ENCODE data around the gene AKT2. TPM values are rescaled to one million over a fixed set of nuclear protein-coding genes. Genes with fewer than 3 reads are reported as not detected.

AKT2 gene
- total RNA-seq, 1 experiment from 2014 or later, result 80.6 TPM

- Histone ChIP-seq H3K27ac (ENCODE audit: low read length) (no peak overlapping the region), H3K9me2 (replicated peaks; ENCODE audit: low read length) (no peaks in the 10 kb centered on the region), H2AFZ (ENCODE audit: low read length) (no peak overlapping the region), H3K79me2 (ENCODE audit: low read length) (no peaks in the 10 kb centered on the region), H3K27me3 (ENCODE audit: low read length) (no peaks in the 10 kb centered on the region), H4K20me1 (ENCODE audit: low read length) (no peaks in the 10 kb centered on the region), H3K4me1 (ENCODE audit: insufficient read depth, low read length) (no peaks in the 10 kb centered on the region), H3F3A (ENCODE audit: low read length, unreplicated experiment) (no peaks in the 10 kb centered on the region), H3K9me3 (ENCODE audit: low read length) (no peaks in the 10 kb centered on the region), H3K36me3 (ENCODE audit: low read depth, low read length) (peaks cover 3% of the 10 kb centered on the region; the same call in 1 of the 2 replicates), H3K4me2 (ENCODE audit: low read length) (no peak overlapping the region), H3K4me3 (ENCODE audit: low read length) (no peak overlapping the region), H3K9ac (ENCODE audit: low read length) (no peak overlapping the region)
- ChIA-PET CTCF (no interaction called here), POLR2A (ENCODE audit: unreplicated experiment) (no interaction called here)
- intact Hi-C loops (cut with micrococcal nuclease), result no loop called here
- no peak for DNase-seq
- no peak for ATAC-seq
- TF ChIP-seq EZH2 (IDR thresholded peaks at IDR 0.05; ENCODE audit: low read length, unreplicated experiment) (no peak), EZH2phosphoT487 (IDR thresholded peaks at IDR 0.05; ENCODE audit: borderline replicate concordance, low read length) (no peak), CTCF (conservative IDR thresholded peaks at IDR 0.05; ENCODE audit: low read depth, low read length) (no peak)
- BruUV-seq (replicated peaks), result no TSS peak
Measured at GRCh38 chr19:40331052-40331451, 45.9 kb upstream of the AKT2 start.

GRCh38 chr19:40326201-40326600, 41.1 kb upstream of the AKT2 start:
- Histone ChIP-seq H3F3A (ENCODE audit: low read length, unreplicated experiment) (no peaks in the 10 kb centered on the region), H3K9me2 (replicated peaks; ENCODE audit: low read length) (no peaks in the 10 kb centered on the region), H3K9ac (ENCODE audit: low read length) (no peak overlapping the region), H3K36me3 (ENCODE audit: low read depth, low read length) (no peaks in the 10 kb centered on the region; the same call in 1 of the 2 replicates), H2AFZ (ENCODE audit: low read length) (no peak overlapping the region), H3K4me2 (ENCODE audit: low read length) (no peak overlapping the region), H4K20me1 (ENCODE audit: low read length) (no peaks in the 10 kb centered on the region), H3K9me3 (ENCODE audit: low read length) (no peaks in the 10 kb centered on the region), H3K79me2 (ENCODE audit: low read length) (no peaks in the 10 kb centered on the region), H3K4me3 (ENCODE audit: low read length) (no peak overlapping the region), H3K27ac (ENCODE audit: low read length) (no peak overlapping the region), H3K4me1 (ENCODE audit: insufficient read depth, low read length) (no peaks in the 10 kb centered on the region), H3K27me3 (ENCODE audit: low read length) (no peaks in the 10 kb centered on the region)
- BruUV-seq (replicated peaks), result no TSS peak
- ATAC-seq (no peak), DNase-seq (no peak)
- POLR2A ChIA-PET (ENCODE audit: unreplicated experiment), result no interaction called here
- TF ChIP-seq EZH2phosphoT487 (IDR thresholded peaks at IDR 0.05; ENCODE audit: borderline replicate concordance, low read length) (no peak), CTCF (conservative IDR thresholded peaks at IDR 0.05; ENCODE audit: low read depth, low read length) (no peak), EZH2 (IDR thresholded peaks at IDR 0.05; ENCODE audit: low read length, unreplicated experiment) (no peak)
- CTCF ChIA-PET, result no interaction called here
- intact Hi-C loops (cut with micrococcal nuclease), result no loop called here

DNA sequence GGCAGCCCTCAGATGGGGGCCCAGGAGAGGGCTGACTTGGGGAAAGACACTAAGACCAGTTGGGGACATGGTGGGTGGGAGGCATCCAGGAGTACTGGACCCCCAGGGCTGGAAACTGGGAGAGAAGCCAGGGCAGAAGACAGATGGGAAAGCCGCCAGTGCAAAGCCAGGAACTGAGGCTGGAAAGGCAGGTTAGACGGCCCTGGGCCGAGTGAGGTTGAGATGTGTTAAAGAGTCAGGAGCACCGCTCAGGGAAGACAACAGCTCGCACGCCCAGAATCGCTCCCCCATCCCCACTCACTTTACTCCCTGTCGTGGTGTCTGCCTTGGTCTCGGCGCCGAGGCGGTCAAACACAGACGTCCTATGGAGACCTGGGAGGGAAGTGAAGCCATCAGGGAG, 38.6 kb upstream of the AKT2 start:
- intact Hi-C loops (cut with micrococcal nuclease), result no loop called here
- no peak for DNase-seq
- ChIA-PET CTCF (interaction anchor here (0.5 kb wide), 1 partner anchor 184 kb away, joined by 3 read pairs; no protein-coding TSS in a partner anchor), POLR2A (ENCODE audit: unreplicated experiment) (no interaction called here)
- ATAC-seq, result no peak
- no TSS peak for BruUV-seq (replicated peaks)
- H3K9me3 ChIP-seq (ENCODE audit: low read length), result no peaks in the 10 kb centered on the region
- no peaks in the 10 kb centered on the region for H3K79me2 ChIP-seq (ENCODE audit: low read length)
- no peaks in the 10 kb centered on the region for H3K27me3 ChIP-seq (ENCODE audit: low read length)
- H3F3A ChIP-seq (ENCODE audit: low read length, unreplicated experiment), result no peaks in the 10 kb centered on the region
- no peak overlapping the region for H3K4me2 ChIP-seq (ENCODE audit: low read length)
- no peaks in the 10 kb centered on the region for H3K4me1 ChIP-seq (ENCODE audit: insufficient read depth, low read length)
- H2AFZ ChIP-seq (ENCODE audit: low read length), result no peak overlapping the region
- H3K9ac ChIP-seq (ENCODE audit: low read length), result no peak overlapping the region
- no peaks in the 10 kb centered on the region for H4K20me1 ChIP-seq (ENCODE audit: low read length)
- H3K9me2 ChIP-seq (replicated peaks; ENCODE audit: low read length), result no peaks in the 10 kb centered on the region
- no peak for TF ChIP-seq EZH2phosphoT487 (IDR thresholded peaks at IDR 0.05; ENCODE audit: borderline replicate concordance, low read length)
- H3K36me3 ChIP-seq (ENCODE audit: low read depth, low read length), result no peaks in the 10 kb centered on the region; the same call in 1 of the 2 replicates
- H3K4me3 ChIP-seq (ENCODE audit: low read length), result no peak overlapping the region
- H3K27ac ChIP-seq (ENCODE audit: low read length), result no peak overlapping the region
